Heart right ventricle (tissue), 16 donors: Measurements from ENCODE around the gene MBTD1. TPM values are rescaled to one million over a fixed set of nuclear protein-coding genes. Genes with fewer than 3 reads are reported as not detected.
"Not testable (repeated sequence)": the region's sequence is repeated elsewhere in the genome, so short reads cannot be mapped to it uniquely, and the experiment has no call there.

Source experiments
- ATAC-seq, 8 donors: fragments of 200-7000 bp; cut with Tn5 transposase; one replicate each; pipeline ENCODE4 v1.9.1; 2020; ENCODE audit warnings: mild to moderate bottlenecking in 8 of 8, moderate library complexity in 8 of 8, moderate number of reproducible peaks in 1 of 8
- DNase-seq, 2 donors: peaks; one replicate each; pipeline ENCODE4 v3.0.0-alpha.2; 2020
- H3K27ac ChIP-seq, 10 donors: fragments of 200-600 bp; sonication (generic) in 2 of 10; one replicate each; pipeline versions ENCODE4 v1.5.0 to v1.8.0; 2020 to 2022; ENCODE audit warnings: mild to moderate bottlenecking in 3 of 10
- H3K27me3 ChIP-seq, 7 donors: fragments of 200-600 bp; one replicate each; pipeline ENCODE4 v1.8.0; 2021 to 2022; ENCODE audit warnings: mild to moderate bottlenecking in 2 of 7
- H3K36me3 ChIP-seq, 9 donors: fragments of 200-600 bp; sonication (generic) in 1 of 9; one replicate each; pipeline versions ENCODE4 v1.5.0 to v1.8.0; 2020 to 2022; ENCODE audit warnings: mild to moderate bottlenecking in 2 of 9
- H3K4me1 ChIP-seq, 9 donors: fragments of 200-600 bp; sonication (generic) in 1 of 9; one replicate each; pipeline versions ENCODE4 v1.5.0 to v1.8.0; 2020 to 2022; ENCODE audit warnings: mild to moderate bottlenecking in 4 of 9
- H3K4me3 ChIP-seq, 10 donors: fragments of 200-600 bp; sonication (generic) in 2 of 10; one replicate each; pipeline versions ENCODE4 v1.5.0 to v1.8.0; 2020 to 2022; ENCODE audit warnings: mild to moderate bottlenecking in 7 of 10, moderate library complexity in 2 of 10
- H3K9me3 ChIP-seq, 11 donors: fragments of 200-600 bp in 10 of 11; sonication (generic) in 2 of 11; one replicate each; pipeline versions ENCODE4 v1.5.0 to v1.8.0; 2013 to 2022; ENCODE audit warnings: mild to moderate bottlenecking in 2 of 11, control low read depth in 1 of 11, moderate library complexity in 1 of 11
- CTCF ChIP-seq, 9 donors: fragments of 200-600 bp; sonication (generic) in 2 of 9; IDR thresholded peaks; one replicate each; pipeline versions ENCODE4 v1.5.0 to v1.8.0; 2021 to 2022; ENCODE audit warnings: antibody characterized with exemption in 9 of 9, mild to moderate bottlenecking in 5 of 9, moderate library complexity in 1 of 9
- WGBS, 2 donors: extraction: QIAGEN DNeasy Blood & Tissue Kit; methylation state at CpG; one replicate each; pipeline ENCODE4 v1.1.7; 2013; ENCODE audit warnings: inconsistent platforms in 1 of 2; 5-methylcytosine and 5-hydroxymethylcytosine counted together
- intact Hi-C, 10 donors: fragments of 100-400 bp; cut with DNase I; formaldehyde crosslinking; loops; one replicate each; pipeline versions ENCODE4 v1.11.1 to v1.14.2; 2022
- polyA plus RNA-seq, 2 donors: library from polyadenylated mRNA; stranded (reverse); fragments of 200-250 nt; gene quantifications; one replicate each; pipeline ENCODE4 v1.2.3, GENCODE V29; 2013
- total RNA-seq, 10 donors: library from RNA; stranded (reverse); fragmentation: NEBNext Ultra II Directional in 3 of 10; extraction: Animal tissue kit (Norgen Biotek cat#: 25700) in 3 of 10; gene quantifications; one replicate each; pipeline versions ENCODE4 v1.2.1 to v1.2.4, GENCODE V29; 2021 to 2023
- donor health status: Arrhythmogenic right ventricular cardiomyopathy.
- donor health status: ischemic (EF 13 %, LVEDD 7.1; RV severe dilation, severe dysfunction).
- donor health status: healthy with polysubstance abuse.
- donor health status: DM: no; HTN: yes; CAD: no.
- donor health status: DM: no; HTN: no; CAD: no.
- donor health status: ischemic (EF 25% LVEDD 6.9; RV normal size, moderate dysfunction).
- donor health status: ischemic (EF 25% LVEDD 5.7; RV mildly dilated, moderate dysfunction).
- donor health status: healthy.
- donor health status: DM: yes; HTN: yes; CAD: no.
- donor health status: Ischemic cardiomyopathy.
- donor health status: ischemic (EF 35%, LVEDD 5.7; RV mildly dilated, moderate dysfunction).
- donor health status: nonischemic (EF 11% LVEDD 7.7; RV severe dilation, severe dysfunction).
- donor health status: DM: yes; HTN: yes; CAD: no.
- donor health status: PGD.
- donor health status: ischemic (EF 29% LVEDD 5.4; RV normal size, mild dysfunction).
- donor health status: nonischemic (EF 23%, LVEDD 6.1; RV moderate dilation, normal function).

MBTD1 gene
- total and polyA plus RNA-seq, 12 donors, result 1.8 to 11.4 (median 6.9) TPM

DNA sequence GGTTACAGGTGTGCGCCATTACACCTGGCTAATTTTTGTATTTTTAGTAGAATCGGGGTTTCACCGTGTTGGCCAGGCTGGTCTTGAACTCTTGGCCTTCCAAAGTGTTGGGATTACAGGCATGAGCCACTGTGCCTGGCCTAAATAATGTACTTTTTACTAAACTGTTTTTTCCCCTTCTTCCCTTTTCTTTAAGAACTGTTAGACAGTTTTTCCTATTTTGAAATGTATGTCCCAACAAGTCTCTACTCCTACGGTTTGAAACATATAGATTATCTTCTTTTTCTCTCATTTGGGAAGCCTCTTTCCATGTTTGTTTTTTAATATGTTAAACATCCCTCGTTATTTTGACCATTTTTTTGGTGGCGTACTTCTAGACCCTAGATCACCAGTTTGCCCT lies 10.1 kb upstream of the MBTD1 start:
- intact Hi-C loops, result no loop called here
- Histone ChIP-seq H3K4me1 (peaks cover 0 to 12% (median 0%) of the 10 kb centered on the region in 9 donors), H3K4me3 (no peak overlapping the region), H3K9me3 (no peaks in the 10 kb centered on the region), H3K27me3 (no peaks in the 10 kb centered on the region), H3K27ac (no peak overlapping the region), H3K36me3 (peaks cover 0 to 100% (median 23%) of the 10 kb centered on the region in 9 donors)
- no peak for ATAC-seq
- TF ChIP-seq CTCF (IDR thresholded peaks at IDR 0.05), result no peak
- no peak for DNase-seq
- 97 to 98% methylated on average over 6 of the region's 6 CpGs for WGBS, 2 donors

- not testable (repeated sequence) for H3K27me3 ChIP-seq, H3K4me3 ChIP-seq, H3K27ac ChIP-seq, DNase-seq, H3K9me3 ChIP-seq, ATAC-seq
- Histone ChIP-seq H3K4me1 (peaks cover 2 to 36% (median 16%) of the 10 kb centered on the region in 9 donors), H3K36me3 (peaks cover 0 to 68% (median 23%) of the 10 kb centered on the region in 9 donors)
- intact Hi-C loops, result loop anchor here in 1 of 10 donors (5.0 kb wide), 1 partner anchor 97 kb away; the partner anchor contains the start of gene NME2
- 74 to 100% methylated on average over 4 of the region's 4 CpGs for WGBS, 2 donors
Measured at GRCh38 chr17:51264466-51264865, 4.6 kb upstream of the MBTD1 start.

DNA sequence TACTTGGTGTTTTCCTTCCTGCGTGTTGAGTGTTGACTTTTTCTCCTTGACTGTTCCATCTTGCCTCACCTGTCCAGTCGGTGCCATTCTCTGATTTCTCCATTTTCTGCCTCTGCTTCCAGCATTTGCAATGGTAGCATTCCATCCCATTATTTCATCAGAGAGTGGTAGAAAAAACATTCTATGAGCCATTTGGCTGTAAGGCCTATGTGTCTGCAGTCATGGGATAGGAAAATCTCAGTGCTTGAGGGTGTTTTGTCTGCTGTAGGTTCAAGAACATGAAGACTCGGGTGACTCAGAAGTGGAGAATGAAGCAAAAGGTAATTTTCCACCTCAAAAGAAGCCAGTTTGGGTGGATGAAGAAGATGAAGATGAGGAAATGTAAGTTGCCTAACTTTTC lies 3.2 kb upstream of the MBTD1 start:
- WGBS, 2 donors, result 91 to 94% methylated on average over 3 of the region's 3 CpGs
- intact Hi-C loops, result loop anchor here in 1 of 10 donors (5.0 kb wide), 1 partner anchor 96 kb away; the partner anchor contains the start of gene NME2
- ATAC-seq, result no peak

DNA sequence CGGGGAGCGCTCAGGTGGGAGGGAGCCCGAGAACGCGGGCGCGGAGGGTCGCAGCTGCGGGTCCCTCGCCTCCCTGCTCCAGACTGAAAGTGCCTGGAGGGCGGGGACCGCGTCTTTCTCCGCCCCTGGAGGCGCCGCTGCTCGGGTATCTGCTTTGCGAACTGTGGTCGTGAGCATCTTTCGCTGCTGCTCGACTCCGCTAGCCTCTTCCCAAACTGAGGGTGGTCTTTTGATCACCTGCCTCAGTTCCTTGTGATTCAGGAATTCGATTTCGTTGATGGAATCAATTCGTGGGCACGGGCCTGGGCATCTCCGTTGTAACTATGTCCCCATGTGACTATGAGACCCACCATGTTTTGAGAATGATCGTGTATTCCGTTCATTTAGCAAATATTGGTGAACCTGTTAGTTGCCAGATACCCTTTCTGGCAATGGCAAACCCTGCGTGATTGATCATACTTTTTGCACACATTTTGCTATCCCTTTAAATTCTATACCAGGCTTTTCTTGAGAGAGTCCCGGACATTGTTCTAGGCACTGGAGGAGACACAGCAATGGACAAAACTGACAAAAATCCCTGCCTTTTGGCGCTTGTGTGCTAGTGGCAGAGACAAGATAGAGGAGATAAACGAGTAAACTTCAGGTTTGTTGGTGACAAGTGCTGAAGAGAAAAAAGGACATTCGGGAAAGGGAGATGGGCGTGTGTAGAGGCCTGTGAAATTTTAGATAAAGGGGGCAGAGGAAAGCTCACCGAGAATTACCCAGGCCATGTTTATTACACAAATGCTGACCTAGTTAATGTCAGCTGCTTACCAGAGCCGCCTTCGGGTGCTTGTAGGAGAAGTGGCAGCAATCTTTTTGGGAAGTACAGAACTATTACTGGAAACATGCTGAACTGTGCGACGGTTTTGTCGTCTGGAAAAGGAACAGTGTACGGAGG lies 1.4 kb upstream of the MBTD1 start:
- H3K36me3 ChIP-seq, result peaks cover 0 to 53% (median 6%) of the 10 kb centered on the region in 9 donors
- H3K27me3 ChIP-seq, result no peaks in the 10 kb centered on the region
- H3K9me3 ChIP-seq, result no peaks in the 10 kb centered on the region
- no peak for TF ChIP-seq CTCF (IDR thresholded peaks at IDR 0.05)
- intact Hi-C loops, result loop anchor here in 1 of 10 donors (5.0 kb wide), 1 partner anchor 94 kb away; the partner anchor contains the start of gene NME2
- peaks cover 2 to 65% (median 46%) of the 10 kb centered on the region in 9 donors for H3K4me1 ChIP-seq
- DNase-seq (peak in 1 of 2 donors; percentile 46), ATAC-seq (peak in 1 of 8 donors; percentile 0)
- peak overlapping the region; percentile 62 to 98 (median 92) for H3K4me3 ChIP-seq
- WGBS, 2 donors, result 8 to 10% methylated on average over 32 to 42 of the region's 42 CpGs
- peak overlapping the region; percentile 88 to 98 (median 95) for H3K27ac ChIP-seq

More for the DNA sequence above, 3.2 kb upstream of the MBTD1 start:
- Histone ChIP-seq H3K9me3 (no peaks in the 10 kb centered on the region), H3K27ac (peak overlapping the region in 1 of 10 donors; percentile 95), H3K36me3 (peaks cover 0 to 58% (median 22%) of the 10 kb centered on the region in 9 donors), H3K27me3 (no peaks in the 10 kb centered on the region), H3K4me3 (no peak overlapping the region), H3K4me1 (peaks cover 2 to 49% (median 29%) of the 10 kb centered on the region in 9 donors)
- no peak for DNase-seq
- TF ChIP-seq CTCF (IDR thresholded peaks at IDR 0.05), result no peak
